GM23248 (cell line): Measurements from ENCODE around the gene RAC2.

Source experiments
- EZH2 ChIP-seq: fragments of 200-600 bp; sonication (generic); IDR thresholded peaks from 2 replicates; pipeline ENCODE4 v1.6.1; 2018; ENCODE audit warnings: antibody characterized with exemption, mild to moderate bottlenecking; ENCODE audit not compliant: insufficient read depth, poor library complexity, severe bottlenecking
- EZH2phosphoT487 ChIP-seq: fragments of 200-600 bp; sonication (generic); IDR thresholded peaks from 2 replicates; pipeline ENCODE4 v1.6.1; 2018; ENCODE audit warnings: antibody characterized with exemption, moderate library complexity, mild to moderate bottlenecking, low read depth; ENCODE audit not compliant: insufficient read depth

GRCh38 chr22:37203354-37204044, 40.6 kb downstream of the RAC2 start:
- TF ChIP-seq EZH2phosphoT487 (no peak), EZH2 (no peak)
